Measurements from ENCODE around the gene SLC2A14. TPM values are rescaled to one million over a fixed set of nuclear protein-coding genes. Genes with fewer than 3 reads are reported as not detected.
"Not testable (repeated sequence)": the region's sequence is repeated elsewhere in the genome, so short reads cannot be mapped to it uniquely, and the experiment has no call there.

The SLC2A14 gene
- 7.5 TPM for total RNA-seq

DNA sequence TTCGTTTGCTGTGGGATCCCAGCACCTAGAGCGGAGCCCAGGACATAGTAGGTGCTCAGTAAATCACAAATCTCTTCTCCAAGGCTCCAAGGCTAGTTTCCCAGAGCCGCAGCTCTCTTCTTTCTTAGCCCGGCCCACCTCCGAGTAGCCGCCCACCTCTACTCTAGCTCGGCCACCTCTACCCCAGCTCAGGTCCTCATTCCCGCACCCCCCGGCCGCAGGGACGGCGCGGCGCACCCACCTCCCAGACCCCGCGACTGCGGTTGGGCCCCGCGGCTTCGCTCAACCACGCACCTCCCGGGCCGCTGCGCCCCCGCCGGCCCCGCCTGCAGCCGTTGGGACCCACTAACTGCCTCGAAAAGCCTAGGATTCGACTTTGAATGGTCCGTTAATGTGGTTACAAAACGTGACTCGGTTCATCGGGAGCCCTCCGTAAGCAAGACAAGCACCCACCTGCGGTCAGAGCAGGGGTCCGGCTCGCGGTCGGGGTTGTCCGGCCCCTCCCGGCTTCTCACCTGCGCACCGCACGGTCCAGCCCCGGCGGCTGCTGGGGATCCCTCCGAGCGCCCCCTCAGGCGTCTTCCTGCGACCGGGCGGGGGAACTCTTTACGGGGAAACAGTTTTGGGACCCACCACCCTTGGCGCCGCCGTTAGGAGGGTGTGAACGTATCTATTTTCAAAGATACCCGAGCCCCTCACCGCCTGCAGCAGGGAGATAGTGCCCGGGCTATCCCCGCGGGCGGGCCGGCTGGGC is at the start of gene SLC2A14:
Gene SLC2A14, minus strand, starts transcription at position 350 of the 754 bp plus-strand sequence. CDS start 3,035 bp downstream, outside the sequence.
- ATAC-seq (no peak), DNase-seq (ENCODE audit: low spot score) (no peak)
- intact Hi-C loops (cut with DNase I), result loop anchor here (10.0 kb wide), 1 partner anchor 122 kb away; no protein-coding TSS in a partner anchor

DNA sequence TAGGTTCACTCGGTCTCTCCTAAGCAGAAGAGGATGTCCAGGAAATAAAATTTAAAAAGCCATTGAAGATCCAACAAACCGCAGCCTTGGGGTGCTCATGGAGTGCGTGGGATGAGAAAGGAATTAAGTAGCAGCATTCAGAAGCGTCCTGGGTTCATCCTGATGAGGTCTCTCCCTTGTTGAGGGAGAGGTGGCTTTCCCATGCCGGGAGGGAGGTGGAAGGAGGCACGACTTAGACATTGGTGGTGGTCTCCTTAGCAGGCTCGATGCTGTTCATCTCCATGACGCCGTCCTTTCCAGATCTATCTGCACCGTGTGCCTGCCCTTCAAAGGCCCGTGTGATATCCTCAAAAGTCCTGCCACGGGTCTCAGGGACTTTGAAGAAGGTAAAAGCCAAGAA is 48.5 kb upstream of the SLC2A14 start:
- ATAC-seq, result peak; percentile 11
- DNase-seq (ENCODE audit: low spot score); intact Hi-C loops (cut with DNase I): not testable (repeated sequence)

DNA sequence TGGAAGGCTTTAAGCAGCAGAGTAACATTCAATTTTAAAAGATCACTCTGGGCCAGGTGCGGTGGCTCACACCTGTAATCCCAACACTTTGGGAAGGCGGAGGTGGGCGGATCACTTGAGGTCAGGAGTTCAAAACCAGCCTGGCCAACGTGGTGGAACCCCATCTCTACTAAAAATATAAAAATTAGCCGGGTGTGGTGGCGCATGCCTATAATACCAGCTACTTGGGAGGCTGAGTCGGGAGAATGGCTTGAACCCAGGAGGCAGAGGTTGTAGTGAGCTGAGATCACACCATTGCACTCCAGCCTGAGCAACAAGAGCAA is 45.5 kb upstream of the SLC2A14 start:
- ATAC-seq; intact Hi-C loops (cut with DNase I); DNase-seq (ENCODE audit: low spot score): not testable (repeated sequence)

DNA sequence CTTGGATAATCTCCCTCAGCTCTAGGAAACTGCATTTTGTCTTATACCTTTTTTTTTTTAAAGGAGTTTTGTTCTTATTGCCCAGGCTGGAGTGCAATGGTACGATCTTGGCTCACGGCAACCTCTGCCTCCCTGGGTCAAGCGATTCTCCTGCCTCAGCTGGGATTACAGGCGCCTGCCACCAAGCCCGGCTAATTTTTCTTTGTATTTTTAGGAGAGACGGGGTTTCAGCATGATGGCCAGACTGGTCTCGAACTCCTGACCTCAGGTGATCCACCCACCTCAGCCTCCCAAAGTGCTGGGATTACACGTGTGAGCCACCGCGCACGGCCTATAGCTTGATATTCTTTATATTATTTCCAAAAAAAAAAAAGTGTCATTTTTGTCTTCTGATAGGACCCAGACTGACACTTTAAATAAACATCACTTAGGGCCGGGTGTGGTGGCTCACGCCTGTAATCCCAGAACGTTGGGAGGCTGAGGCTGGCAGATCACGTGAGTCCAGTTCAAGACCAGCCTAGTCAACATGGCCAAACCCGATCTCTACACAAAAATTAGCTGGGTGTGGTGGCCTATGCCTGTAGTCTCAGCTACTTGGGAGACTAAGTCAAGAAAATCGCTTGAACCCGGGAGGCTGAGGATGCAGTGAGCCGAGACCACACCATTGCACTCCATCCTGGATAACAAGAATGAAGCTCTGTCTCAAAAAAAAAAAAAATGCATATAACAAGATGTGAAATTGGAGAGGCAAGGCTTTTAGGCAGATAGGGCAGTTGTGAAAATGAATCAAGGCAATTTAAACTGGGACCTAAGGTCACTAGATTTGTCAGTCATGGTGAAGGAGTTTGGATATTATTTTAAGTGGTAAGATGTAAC is 44.9 kb upstream of the SLC2A14 start:
- intact Hi-C loops (cut with DNase I), result no loop called here
- no peak for DNase-seq (ENCODE audit: low spot score)
- ATAC-seq, result no peak

DNA sequence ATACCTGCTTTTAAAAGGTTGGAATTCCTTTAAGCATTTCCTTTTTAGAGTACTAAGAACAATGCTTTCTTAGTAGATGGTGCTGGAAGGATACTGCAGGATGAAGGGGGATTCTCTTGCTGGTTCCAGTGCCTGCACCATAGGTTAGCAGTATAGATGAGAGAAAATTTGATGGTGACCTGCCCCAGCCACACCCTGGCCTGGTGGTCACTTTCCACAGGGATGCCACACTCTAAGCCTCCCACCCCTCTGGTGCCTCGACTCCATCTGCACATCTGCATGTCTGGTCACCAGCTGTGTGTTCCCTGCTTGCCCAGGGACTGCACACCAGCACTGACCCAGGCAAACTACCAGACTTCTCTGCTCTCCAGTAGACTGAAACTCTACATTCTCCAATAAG is 44.2 kb upstream of the SLC2A14 start:
- DNase-seq (ENCODE audit: low spot score) (no peak), ATAC-seq (peak; percentile 6)
- intact Hi-C loops (cut with DNase I), result no loop called here

DNA sequence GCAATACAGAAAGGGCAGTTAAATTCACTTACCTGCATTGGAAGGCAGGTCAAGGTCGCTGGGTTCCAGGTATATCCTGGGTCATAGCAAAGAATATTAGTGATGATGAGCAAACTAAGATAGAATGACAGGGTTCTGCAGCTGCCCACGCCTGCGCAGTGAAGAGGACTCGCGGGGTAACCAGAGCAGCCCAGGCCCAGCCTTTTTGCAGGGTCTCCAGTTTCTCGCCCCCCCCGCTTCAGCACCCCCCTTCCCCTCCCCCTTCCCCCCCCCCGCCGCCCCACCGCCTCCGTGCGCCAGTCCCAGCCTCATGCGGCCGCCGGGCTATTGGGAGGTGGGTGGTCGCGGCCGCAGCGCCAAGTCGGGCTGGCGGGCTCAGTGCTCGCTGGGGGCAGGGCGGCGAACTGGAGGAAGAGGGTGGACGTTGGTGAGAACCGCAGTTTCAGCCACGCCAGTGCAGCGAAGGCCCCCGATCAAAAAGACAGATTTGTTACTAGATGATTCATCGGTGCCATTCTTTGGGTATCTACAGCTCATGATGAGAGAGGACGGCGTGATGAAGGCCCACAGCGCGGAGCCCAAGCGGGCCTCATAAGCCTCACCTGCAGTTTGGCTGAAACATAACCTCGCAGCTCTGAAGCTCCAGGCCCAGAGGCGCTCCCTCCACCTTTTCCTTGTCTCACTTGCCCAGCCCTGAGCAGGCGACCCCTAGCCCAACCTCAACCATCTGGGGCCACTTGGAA is 43.1 kb upstream of the SLC2A14 start:
- ATAC-seq (peak; percentile 25), DNase-seq (ENCODE audit: low spot score) (no peak)
- intact Hi-C loops (cut with DNase I), result no loop called here

DNA sequence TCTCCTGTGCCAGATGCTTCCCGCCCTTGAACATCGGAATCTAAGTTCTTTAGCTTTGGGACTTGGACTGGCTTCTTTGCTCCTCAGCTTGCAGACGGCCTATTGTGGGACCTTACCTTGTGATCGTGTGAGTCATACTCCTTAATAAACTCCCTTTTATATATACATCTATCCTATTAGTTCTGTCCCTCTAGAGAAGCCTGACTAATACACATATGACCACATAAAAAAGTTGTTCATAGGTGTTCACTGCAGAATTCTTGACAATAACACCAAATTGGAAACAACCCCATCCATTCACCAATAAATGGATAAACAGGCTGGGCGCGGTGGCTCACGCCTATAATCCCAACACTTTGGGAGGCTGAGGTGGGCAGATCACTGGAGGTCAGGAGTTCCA is 37.4 kb upstream of the SLC2A14 start:
- intact Hi-C loops (cut with DNase I); ATAC-seq; DNase-seq (ENCODE audit: low spot score): not testable (repeated sequence)

DNA sequence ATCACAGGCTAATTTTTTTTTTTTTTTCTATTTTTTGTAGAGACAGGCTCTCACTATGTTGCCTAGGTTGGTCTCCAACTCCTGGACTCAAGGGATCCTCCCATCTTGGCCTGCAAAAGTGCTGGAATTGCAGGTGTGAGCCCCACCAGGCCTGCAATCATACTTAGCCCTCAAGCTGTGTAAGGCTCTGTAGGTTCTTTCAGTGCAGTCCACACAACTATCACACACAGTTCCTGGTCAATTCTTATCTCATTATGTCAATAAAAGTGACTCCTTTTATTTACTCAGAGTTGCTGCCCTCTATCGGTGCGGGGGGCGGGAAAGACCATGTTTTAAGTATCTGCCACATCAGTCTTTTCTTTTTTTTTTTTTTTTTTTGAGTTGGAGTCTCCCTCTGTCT is 34.3 kb upstream of the SLC2A14 start:
- DNase-seq (ENCODE audit: low spot score), result no peak
- ATAC-seq, result peak; percentile 36
- intact Hi-C loops (cut with DNase I), result no loop called here

DNA sequence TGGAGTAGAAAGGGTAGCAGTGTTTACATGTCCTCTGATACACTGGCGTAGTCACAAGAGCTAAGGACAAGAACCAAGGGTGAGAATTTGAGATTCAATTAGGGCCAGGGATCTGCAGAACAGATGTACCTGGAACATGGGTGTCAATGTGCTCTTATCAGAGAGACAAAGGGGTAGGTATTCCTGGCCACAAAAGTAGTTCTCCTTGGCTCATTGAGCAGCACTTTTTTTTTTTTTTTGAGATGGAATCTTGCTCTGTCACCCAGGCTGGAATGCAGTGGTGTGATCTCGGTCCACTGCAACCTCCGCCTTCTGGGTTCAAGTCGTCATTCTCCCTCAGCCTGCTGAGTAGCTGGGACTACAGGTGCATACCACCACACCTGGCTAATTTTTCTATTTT is 33.6 kb upstream of the SLC2A14 start:
- DNase-seq (ENCODE audit: low spot score); ATAC-seq; intact Hi-C loops (cut with DNase I): not testable (repeated sequence)

DNA sequence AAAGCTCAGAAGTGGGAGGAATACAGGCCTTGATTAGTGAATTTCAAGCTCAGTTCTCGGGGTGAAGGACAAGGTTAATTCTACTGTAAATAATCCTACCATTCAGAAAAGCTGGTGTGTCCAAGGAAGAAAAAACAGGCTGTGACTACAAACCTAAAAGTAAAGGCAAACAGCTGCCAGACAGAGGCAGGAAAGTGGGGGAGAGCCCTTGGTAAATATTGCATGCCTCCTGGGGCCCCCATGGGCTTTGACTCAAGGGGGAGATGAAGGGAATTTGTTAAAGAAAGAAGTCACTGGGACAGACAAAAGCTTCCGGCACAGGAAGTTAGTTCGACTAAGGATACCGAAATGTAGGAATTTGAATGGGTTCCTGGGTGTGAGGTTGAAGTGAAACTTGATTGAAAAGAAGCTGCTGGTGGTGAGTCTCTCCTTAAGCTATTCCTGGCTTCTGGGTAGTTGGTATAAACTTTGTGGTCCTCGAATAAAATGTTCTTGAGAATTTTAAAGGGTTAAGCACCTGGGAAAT is 32.9 kb upstream of the SLC2A14 start:
- DNase-seq (ENCODE audit: low spot score); ATAC-seq; intact Hi-C loops (cut with DNase I): not testable (repeated sequence)

DNA sequence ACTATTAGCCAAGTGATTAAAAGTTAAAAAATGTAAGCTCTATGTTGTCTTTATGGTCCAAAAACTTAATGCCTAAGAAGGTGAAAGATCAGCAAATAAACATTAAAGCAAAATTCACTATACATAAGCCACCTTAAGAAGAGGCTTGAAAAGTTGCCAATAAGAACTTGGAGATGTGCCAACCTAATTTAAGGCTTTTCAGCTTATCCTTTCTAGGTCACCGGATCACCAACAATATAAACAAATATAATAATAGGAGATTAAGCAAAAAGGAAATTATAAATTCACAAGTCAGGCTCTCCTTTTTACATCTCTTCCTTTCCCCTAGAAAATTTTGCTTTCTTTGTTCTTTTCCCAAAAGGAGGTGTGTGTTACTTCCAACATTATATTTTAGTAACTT is 32.4 kb upstream of the SLC2A14 start:
- ATAC-seq, result no peak
- intact Hi-C loops (cut with DNase I), result no loop called here
- DNase-seq (ENCODE audit: low spot score), result no peak

DNA sequence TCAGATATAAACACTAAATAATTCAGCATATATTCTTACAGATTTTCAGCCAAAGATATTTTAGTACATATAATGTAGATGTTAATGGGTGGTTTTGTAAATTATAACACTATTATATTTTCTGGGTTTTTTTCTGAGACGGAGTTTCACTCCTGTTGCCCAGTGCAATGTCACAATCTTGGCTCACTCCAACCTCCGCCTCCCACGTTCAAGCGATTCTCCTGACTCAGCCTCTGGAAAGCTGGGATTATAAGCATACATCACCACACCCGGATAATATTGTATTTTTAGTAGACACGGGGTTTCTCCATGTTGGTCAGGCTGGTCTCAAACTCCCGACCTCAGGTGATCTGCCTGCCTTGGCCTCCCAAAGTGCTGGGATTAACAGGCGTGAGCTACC is 29.7 kb upstream of the SLC2A14 start:
- DNase-seq (ENCODE audit: low spot score); ATAC-seq; intact Hi-C loops (cut with DNase I): not testable (repeated sequence)

DNA sequence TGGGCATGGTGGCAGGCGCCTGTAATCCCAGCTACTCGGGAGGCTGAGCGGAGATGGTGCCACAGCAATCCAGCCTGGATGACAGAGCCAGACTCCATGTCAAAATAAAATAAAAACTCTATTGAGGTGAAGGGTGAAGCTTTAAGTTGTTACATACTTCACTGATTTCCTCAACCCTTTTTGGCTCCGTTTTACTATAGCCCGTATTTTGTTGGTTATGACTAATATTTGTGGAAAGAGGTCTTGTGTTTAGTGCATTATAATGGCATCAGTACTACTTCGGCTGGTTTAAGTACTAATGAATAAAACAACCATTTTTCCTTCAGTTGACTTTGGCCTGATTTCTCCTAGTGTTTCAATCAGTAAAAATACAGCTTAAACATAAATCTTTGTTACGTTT is 27.0 kb upstream of the SLC2A14 start:
- no peak for ATAC-seq
- no peak for DNase-seq (ENCODE audit: low spot score)
- intact Hi-C loops (cut with DNase I), result no loop called here

DNA sequence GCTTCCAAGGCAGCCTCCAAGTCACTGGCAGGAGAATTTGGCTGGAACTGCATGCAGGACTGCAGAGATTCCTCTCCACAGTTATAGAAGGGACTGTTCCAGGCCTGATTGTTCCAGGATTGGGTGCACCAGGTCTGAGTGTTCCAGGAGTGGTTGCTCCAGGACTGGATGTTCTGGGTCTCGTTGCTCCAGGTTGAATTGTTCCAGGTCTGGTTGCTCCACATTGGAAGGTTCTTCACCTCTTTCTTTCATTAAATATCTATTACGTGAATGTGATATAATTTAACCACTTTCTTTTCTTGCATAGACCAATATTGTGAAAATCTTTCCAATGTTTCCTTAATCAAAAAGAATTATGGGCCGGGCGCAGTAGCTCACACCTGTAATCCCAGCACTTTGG is 24.0 kb upstream of the SLC2A14 start:
- intact Hi-C loops (cut with DNase I); DNase-seq (ENCODE audit: low spot score); ATAC-seq: not testable (repeated sequence)

DNA sequence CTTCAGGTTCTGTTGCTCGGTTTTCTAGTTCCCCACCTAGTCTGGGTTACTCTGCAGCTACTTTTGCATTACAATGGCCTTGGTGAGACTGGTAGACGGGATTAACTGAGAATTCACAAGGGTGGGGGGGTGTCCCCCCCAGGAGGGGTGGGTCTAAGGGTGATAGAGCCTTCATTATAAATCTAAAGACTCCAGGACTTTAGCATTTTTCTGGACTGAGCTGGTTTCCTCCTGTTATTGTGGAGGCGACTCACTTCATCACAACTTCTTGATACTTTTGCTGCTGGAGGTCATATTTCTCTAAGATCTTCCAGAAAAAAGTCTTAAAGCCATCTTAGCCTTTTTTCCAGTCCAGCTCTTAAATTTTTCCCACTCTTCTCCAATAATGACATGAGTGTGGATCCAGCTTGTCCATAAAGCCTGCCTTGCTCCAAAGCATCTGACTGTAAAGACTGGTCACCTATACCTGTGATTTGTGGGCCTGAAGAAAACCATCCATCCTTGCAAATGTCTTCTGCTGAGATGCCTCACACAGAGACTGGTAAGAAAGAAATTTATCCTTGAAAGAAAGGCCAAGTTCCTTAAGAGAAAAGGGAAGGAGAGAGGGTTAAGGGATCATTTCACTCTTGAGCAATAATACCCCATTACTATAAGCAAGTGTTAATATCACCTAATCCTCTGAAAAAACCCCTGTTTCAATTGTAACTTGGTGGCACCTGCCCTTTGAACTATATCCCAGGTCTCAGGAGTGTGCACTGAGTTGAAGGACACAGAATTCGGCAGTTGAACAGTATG is 19.7 kb upstream of the SLC2A14 start:
- ATAC-seq (no peak), DNase-seq (ENCODE audit: low spot score) (no peak)
- intact Hi-C loops (cut with DNase I), result no loop called here

DNA sequence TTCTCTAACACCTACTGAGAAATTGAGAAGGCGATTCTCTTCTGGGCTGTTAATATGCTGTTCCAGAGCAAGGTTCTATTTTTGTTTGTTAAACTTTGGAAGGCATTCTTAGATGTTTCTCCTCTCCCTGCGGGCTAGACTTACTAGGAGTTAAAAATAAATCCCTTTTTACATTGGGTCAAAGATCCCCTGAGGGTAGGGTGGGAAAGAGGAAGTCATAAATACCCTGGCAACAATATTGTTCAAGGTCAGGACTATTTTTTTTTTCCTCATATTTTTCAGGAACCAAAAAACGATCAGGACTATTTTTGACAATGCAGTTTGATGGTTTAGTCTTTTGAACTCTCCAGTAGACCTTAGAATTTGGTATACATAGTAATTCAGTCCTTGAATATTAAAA is 12.0 kb upstream of the SLC2A14 start:
- DNase-seq (ENCODE audit: low spot score) (no peak), ATAC-seq (peak; percentile 52)
- intact Hi-C loops (cut with DNase I), result no loop called here

DNA sequence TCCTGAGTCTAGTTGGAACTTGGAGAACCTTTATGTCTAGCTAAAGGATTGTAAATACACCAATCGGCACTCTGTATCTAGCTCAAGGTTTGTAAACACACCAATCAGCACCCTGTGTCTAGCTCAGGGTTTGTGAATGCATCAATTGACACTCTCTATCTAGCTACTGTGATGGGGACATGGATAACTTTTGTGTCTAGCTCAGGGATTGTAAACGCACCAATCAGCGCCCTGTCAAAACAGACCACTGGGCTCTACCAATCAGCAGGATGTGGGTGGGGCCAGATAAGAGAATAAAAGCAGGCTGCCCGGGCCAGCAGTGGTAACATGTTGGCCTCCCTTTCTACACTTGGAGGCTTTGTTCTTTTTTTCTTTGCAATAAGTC is 9.0 kb upstream of the SLC2A14 start:
- intact Hi-C loops (cut with DNase I); ATAC-seq; DNase-seq (ENCODE audit: low spot score): not testable (repeated sequence)

DNA sequence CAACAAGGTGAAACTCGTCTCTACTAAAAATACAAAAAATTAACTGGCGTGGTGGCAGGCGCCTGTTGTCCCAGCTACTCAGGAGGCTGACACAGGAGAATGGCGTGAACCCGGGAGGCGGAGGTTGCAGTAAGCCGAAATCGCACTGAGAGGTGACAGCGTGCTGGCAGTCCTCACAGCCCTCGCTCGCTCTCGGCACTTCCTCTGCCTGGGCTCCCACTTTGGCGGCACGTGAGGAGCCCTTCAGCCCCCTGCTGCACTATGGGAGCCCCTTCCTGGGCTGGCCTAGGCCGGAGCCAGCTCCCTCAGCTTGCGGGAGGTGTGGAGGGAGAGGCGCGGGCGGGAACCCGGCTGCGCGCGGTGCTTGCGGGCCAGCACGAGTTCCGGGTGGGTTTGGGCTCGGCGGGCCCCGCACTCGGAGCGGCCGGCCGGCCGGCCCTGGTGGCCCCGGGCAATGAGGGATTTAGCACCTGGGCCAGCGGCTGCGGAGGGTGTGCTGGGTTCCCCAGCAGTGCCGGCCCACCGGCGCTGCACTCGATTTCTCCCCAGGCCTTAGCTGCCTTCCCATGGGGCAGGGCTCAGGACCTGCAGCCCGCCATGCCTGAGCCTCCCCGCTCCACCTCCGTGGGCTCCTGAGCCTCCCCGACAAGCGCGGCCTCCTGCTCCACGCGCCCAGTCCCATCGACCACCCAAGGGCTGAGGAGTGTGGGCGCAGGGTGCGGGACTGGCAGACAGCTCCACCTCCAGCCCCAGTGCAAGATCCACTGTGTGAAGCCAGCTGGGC is 8.4 kb upstream of the SLC2A14 start:
- intact Hi-C loops (cut with DNase I); ATAC-seq; DNase-seq (ENCODE audit: low spot score): not testable (repeated sequence)
